Stimulated activated CD4-positive, alpha-beta T cell treated with anti-CD3 and anti-CD28 coated beads, TNF-alpha, amount 100 ng/mL, for 48 hours (primary cell): ENCODE data around the gene ORC6.

Experiments
- DNase-seq, 3 donors: peaks; one replicate each; pipeline ENCODE4 v3.0.0-alpha.2; 2020; ENCODE audit warnings: low read depth in 3 of 3

ORC6 gene

GRCh38 chr16:46700048-46700447 lies 10.6 kb downstream of the ORC6 start:
- DNase-seq = no peak

GRCh38 chr16:46701615-46702014 lies 12.2 kb downstream of the ORC6 start:
- DNase-seq = no peak

- no peak for DNase-seq
Measured at GRCh38 chr16:46702030-46702429, 12.6 kb downstream of the ORC6 start.

- DNase-seq = no peak
Measured at GRCh38 chr16:46706642-46707041, 17.2 kb downstream of the ORC6 start.

- DNase-seq = no peak
Measured at GRCh38 chr16:46709469-46710005, 20.1 kb downstream of the ORC6 start.

GRCh38 chr16:46711106-46712058 lies 21.9 kb downstream of the ORC6 start:
- no peak for DNase-seq

GRCh38 chr16:46712911-46713310 lies 23.5 kb downstream of the ORC6 start:
- DNase-seq = no peak

- no peak for DNase-seq
Measured at GRCh38 chr16:46713634-46714033, 24.2 kb downstream of the ORC6 start.

GRCh38 chr16:46714797-46715591 lies 25.5 kb downstream of the ORC6 start:
- DNase-seq = no peak

- DNase-seq = no peak
Measured at GRCh38 chr16:46715769-46716305, 26.4 kb downstream of the ORC6 start.

GRCh38 chr16:46717692-46718091 lies 28.2 kb downstream of the ORC6 start:
- no peak for DNase-seq

GRCh38 chr16:46718214-46718613 lies 28.8 kb downstream of the ORC6 start:
- no peak for DNase-seq

GRCh38 chr16:46719528-46719927 lies 30.1 kb downstream of the ORC6 start:
- DNase-seq = no peak

- DNase-seq = no peak
Measured at GRCh38 chr16:46720619-46721018, 31.2 kb downstream of the ORC6 start.

- no peak for DNase-seq
Measured at GRCh38 chr16:46721885-46722284, 32.4 kb downstream of the ORC6 start.

GRCh38 chr16:46727184-46727583 lies 37.7 kb downstream of the ORC6 start:
- no peak for DNase-seq

- DNase-seq = no peak
Measured at GRCh38 chr16:46727630-46728029, 38.2 kb downstream of the ORC6 start.

GRCh38 chr16:46728806-46729205 lies 39.3 kb downstream of the ORC6 start:
- DNase-seq = no peak

- DNase-seq = no peak
Measured at GRCh38 chr16:46729326-46729995, 40.0 kb downstream of the ORC6 start.

GRCh38 chr16:46730126-46730525 lies 40.7 kb downstream of the ORC6 start:
- no peak for DNase-seq

- DNase-seq = no peak
Measured at GRCh38 chr16:46730801-46731690, 41.6 kb downstream of the ORC6 start.
